Liver (tissue), 9 donors: ENCODE results near the gene DNMT1. TPM values are rescaled to one million over a fixed set of nuclear protein-coding genes. Genes with fewer than 3 reads are reported as not detected.

Source experiments
- DNase-seq: peaks from one replicate; pipeline ENCODE4 v3.0.0-alpha.2; 2017; ENCODE audit warnings: low spot score
- H3K27ac ChIP-seq, 2 donors: one replicate each; pipeline ENCODE4 v1.7.0; 2013; ENCODE audit warnings: inconsistent platforms in 2 of 2, low read length in 2 of 2, control low read depth in 1 of 2, low read depth in 1 of 2, mild to moderate bottlenecking in 1 of 2
- H3K27me3 ChIP-seq, 4 donors: one replicate each; pipeline versions ENCODE4 v1.6.1 to v1.7.0; 2013; ENCODE audit warnings: low read length in 3 of 4, inconsistent platforms in 1 of 4, mild to moderate bottlenecking in 1 of 4, moderate library complexity in 1 of 4; ENCODE audit not compliant: control insufficient read depth in 4 of 4, insufficient read depth in 4 of 4
- H3K36me3 ChIP-seq, 4 donors: one replicate each; pipeline versions ENCODE4 v1.6.1 to v1.7.0; 2013; ENCODE audit warnings: low read length in 3 of 4, mild to moderate bottlenecking in 3 of 4, low read depth in 1 of 4, moderate library complexity in 1 of 4; ENCODE audit not compliant: control insufficient read depth in 4 of 4, insufficient read depth in 3 of 4
- H3K4me1 ChIP-seq, 4 donors: one replicate each; pipeline versions ENCODE4 v1.6.1 to v1.7.0; 2013; ENCODE audit warnings: low read length in 3 of 4, mild to moderate bottlenecking in 3 of 4, moderate library complexity in 1 of 4; ENCODE audit not compliant: control insufficient read depth in 4 of 4, insufficient read depth in 4 of 4
- H3K4me3 ChIP-seq, 3 donors: one replicate each; pipeline versions ENCODE4 v1.6.1 to v1.7.0; 2013; ENCODE audit warnings: low read length in 3 of 3, control low read depth in 1 of 3, low read depth in 1 of 3, mild to moderate bottlenecking in 1 of 3
- H3K9ac ChIP-seq, 2 donors: one replicate each; pipeline ENCODE4 v1.7.0; 2013; ENCODE audit warnings: low read length in 2 of 2, mild to moderate bottlenecking in 2 of 2, moderate library complexity in 2 of 2, control low read depth in 1 of 2, low read depth in 1 of 2
- H3K9me3 ChIP-seq, 4 donors: one replicate each; pipeline versions ENCODE4 v1.6.1 to v1.7.0; 2013; ENCODE audit warnings: low read length in 3 of 4; ENCODE audit not compliant: control insufficient read depth in 4 of 4
- ATF3 ChIP-seq: IDR thresholded peaks from 2 replicates; pipeline ENCODE4 v1.6.1; 2016; ENCODE audit warnings: antibody characterized with exemption
- EGR1 ChIP-seq, 2 donors: IDR thresholded peaks; 2 replicates each; pipeline ENCODE4 v1.6.1; 2016 to 2018; ENCODE audit warnings: antibody characterized with exemption in 2 of 2, low read depth in 2 of 2
- FOXA1 ChIP-seq: IDR thresholded peaks from 2 replicates; pipeline ENCODE4 v1.6.1; 2016; ENCODE audit warnings: antibody characterized with exemption
- GABPA ChIP-seq, 2 donors: IDR thresholded peaks in 1 of 2; conservative IDR thresholded peaks in 1 of 2; 2 replicates each; pipeline ENCODE4 v1.6.1; 2016; ENCODE audit warnings: antibody characterized with exemption in 2 of 2, mild to moderate bottlenecking in 1 of 2, moderate library complexity in 1 of 2
- HNF4A ChIP-seq, 2 donors: conservative IDR thresholded peaks; 2 replicates each; pipeline ENCODE4 v1.6.1; 2016; ENCODE audit warnings: antibody characterized with exemption in 2 of 2, mild to moderate bottlenecking in 2 of 2
- HNF4G ChIP-seq: IDR thresholded peaks from 2 replicates; pipeline ENCODE4 v1.6.1; 2016; ENCODE audit warnings: antibody characterized with exemption
- JUND ChIP-seq, 2 donors: IDR thresholded peaks; 2 replicates each; pipeline ENCODE4 v1.6.1; 2016; ENCODE audit warnings: antibody characterized with exemption in 2 of 2
- NR2F2 ChIP-seq: IDR thresholded peaks from 2 replicates; pipeline ENCODE4 v1.6.1; 2016; ENCODE audit warnings: antibody characterized with exemption
- RAD21 ChIP-seq, 2 donors: IDR thresholded peaks; 2 replicates each; pipeline ENCODE4 v1.6.1; 2016; ENCODE audit warnings: antibody characterized with exemption in 2 of 2, mild to moderate bottlenecking in 2 of 2
- RXRA ChIP-seq, 2 donors: IDR thresholded peaks; 2 replicates each; pipeline ENCODE4 v1.6.1; 2017 to 2018; ENCODE audit warnings: antibody characterized with exemption in 2 of 2, mild to moderate bottlenecking in 1 of 2
- SP1 ChIP-seq: IDR thresholded peaks from 2 replicates; pipeline ENCODE4 v1.6.1; 2018; ENCODE audit warnings: antibody characterized with exemption, mild to moderate bottlenecking
- TAF1 ChIP-seq: conservative IDR thresholded peaks from 2 replicates; pipeline ENCODE4 v1.6.1; 2016; ENCODE audit warnings: antibody characterized with exemption, mild to moderate bottlenecking
- YY1 ChIP-seq: IDR thresholded peaks from 2 replicates; pipeline ENCODE4 v1.6.1; 2016; ENCODE audit warnings: antibody characterized with exemption, mild to moderate bottlenecking
- ZBTB33 ChIP-seq: IDR thresholded peaks from 2 replicates; pipeline ENCODE4 v1.6.1; 2016; ENCODE audit warnings: antibody characterized with exemption
- WGBS: extraction: QIAGEN DNeasy Blood & Tissue Kit; methylation state at CpG from one replicate; pipeline ENCODE4 v1.1.7; 2013; 5-methylcytosine and 5-hydroxymethylcytosine counted together
- polyA plus RNA-seq, 2 donors: library from polyadenylated mRNA; stranded (reverse) in 1 of 2; unstranded in 1 of 2; fragments of 200-250 nt in 1 of 2; fragments of >200 nt in 1 of 2; fragmentation: Nextera tagmentation in 1 of 2; extraction: Ambion mirVana in 1 of 2; gene quantifications; one replicate each; pipeline versions ENCODE4 v1.2.1 to v1.2.3, GENCODE V29; 2013 to 2015
- total RNA-seq, 2 donors: library from RNA; depleted of rRNA; stranded (reverse); fragments of >200 nt; gene quantifications; one replicate each; pipeline ENCODE4 v1.2.3, GENCODE V29; 2014
- TF ChIP-seq, protein P1 (sequence below): fragments of 150-350 bp; IDR thresholded peaks from 2 replicates; pipeline ENCODE4 v1.5.1; 2017; ENCODE audit warnings: improper control_type of control experiment, low read depth, low read length; ENCODE audit not compliant: missing input control
- TF ChIP-seq, protein P2 (sequence below): IDR thresholded peaks from 2 replicates; pipeline ENCODE4 v1.6.1; 2016; ENCODE audit warnings: antibody characterized with exemption
- donor health status: healthy.
- donor health status: healthy.
- donor health status: healthy.
- donor health status: healthy.
- donor health status: healthy.

DNMT1 gene
- total and polyA plus RNA-seq, 4 donors: 8.7 to 47.1 (median 20.0) TPM

DNA sequence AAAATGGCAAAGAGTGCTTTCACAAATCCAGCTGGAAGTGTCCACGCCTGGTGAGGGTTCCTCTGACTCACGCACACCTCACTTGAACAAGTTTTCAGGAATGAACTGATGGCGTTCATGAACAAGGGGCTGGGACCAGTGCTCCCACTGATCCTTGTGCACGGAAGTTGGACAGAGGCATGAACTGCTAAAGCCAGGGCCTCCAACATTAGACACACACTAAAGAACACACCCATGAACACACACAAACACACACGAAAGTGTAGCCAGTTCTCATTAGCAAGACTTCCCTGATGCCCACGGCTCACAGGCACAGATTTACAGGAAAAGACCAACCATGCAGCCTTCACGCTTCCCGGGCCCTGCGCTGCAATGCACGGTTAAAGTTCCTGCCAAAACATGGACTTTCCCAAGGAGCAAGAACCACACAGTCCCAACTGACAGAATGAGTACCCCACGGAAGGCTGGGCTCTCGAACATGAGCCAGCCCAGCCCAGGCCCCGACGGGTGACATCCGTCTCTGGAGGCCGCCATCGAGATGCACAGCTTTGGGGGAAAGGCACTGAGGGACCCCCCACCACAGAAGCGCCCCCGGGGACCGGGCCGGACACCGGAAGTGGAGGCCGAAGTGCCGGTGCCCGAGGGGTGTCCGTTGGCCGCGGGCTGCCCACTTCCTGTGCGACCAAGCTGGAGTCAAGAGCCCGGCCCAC lies 808 bp downstream of the DNMT1 start:
- no peaks in the 10 kb centered on the region for H3K27me3 ChIP-seq
- H3K9me3 ChIP-seq: no peaks in the 10 kb centered on the region
- TF ChIP-seq GABPA (IDR thresholded peaks at IDR 0.05 in 1 of 2, conservative IDR thresholded peaks at IDR 0.05 in 1 of 2): peak in 1 of 2 donors; percentile 73
- no peak for TF ChIP-seq TAF1
- TF ChIP-seq, protein P1, sequence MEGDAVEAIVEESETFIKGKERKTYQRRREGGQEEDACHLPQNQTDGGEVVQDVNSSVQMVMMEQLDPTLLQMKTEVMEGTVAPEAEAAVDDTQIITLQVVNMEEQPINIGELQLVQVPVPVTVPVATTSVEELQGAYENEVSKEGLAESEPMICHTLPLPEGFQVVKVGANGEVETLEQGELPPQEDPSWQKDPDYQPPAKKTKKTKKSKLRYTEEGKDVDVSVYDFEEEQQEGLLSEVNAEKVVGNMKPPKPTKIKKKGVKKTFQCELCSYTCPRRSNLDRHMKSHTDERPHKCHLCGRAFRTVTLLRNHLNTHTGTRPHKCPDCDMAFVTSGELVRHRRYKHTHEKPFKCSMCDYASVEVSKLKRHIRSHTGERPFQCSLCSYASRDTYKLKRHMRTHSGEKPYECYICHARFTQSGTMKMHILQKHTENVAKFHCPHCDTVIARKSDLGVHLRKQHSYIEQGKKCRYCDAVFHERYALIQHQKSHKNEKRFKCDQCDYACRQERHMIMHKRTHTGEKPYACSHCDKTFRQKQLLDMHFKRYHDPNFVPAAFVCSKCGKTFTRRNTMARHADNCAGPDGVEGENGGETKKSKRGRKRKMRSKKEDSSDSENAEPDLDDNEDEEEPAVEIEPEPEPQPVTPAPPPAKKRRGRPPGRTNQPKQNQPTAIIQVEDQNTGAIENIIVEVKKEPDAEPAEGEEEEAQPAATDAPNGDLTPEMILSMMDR: no peak
- H3K9ac ChIP-seq: peak overlapping the region; percentile 50 to 78
- WGBS: 4% methylated on average over 30 of the region's 30 CpGs
- H3K4me3 ChIP-seq: peak overlapping the region; percentile 90 to 98 (median 91)
- DNase-seq: no peak
- H3K27ac ChIP-seq: peak overlapping the region; percentile 82 to 84
- H3K4me1 ChIP-seq: peaks cover 11 to 28% (median 14%) of the 10 kb centered on the region in 4 donors
- H3K36me3 ChIP-seq: no peaks in the 10 kb centered on the region

DNA sequence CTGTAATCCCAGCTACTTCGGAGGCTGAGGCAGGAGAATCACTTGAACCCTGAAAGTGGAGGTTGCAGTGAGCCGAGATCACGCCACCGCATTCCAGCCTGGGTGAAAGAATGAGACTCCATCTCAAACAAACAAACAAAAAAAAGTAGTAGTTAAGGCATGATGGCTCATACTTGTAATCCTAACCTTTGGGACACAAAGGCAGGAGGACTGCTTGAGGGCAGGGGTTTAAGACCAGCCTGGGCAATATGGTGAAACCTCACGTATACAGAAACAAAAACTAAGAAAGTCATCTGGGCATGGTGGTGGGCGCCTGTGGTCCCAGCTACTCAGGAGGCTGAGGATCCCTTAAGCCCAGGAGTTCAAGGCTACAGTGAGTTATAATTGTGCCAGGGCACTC lies 1.8 kb downstream of the DNMT1 start:
- Histone ChIP-seq H3K27me3 (no peaks in the 10 kb centered on the region), H3K4me3 (no peak overlapping the region), H3K4me1 (peaks cover 11 to 28% (median 14%) of the 10 kb centered on the region in 4 donors), H3K9me3 (no peaks in the 10 kb centered on the region), H3K27ac (no peak overlapping the region), H3K9ac (no peak overlapping the region), H3K36me3 (no peaks in the 10 kb centered on the region)
- TF ChIP-seq EGR1 (IDR thresholded peaks at IDR 0.05; ENCODE audit: low read depth in 2 of 2): no peak
- no peak for TF ChIP-seq HNF4A (conservative IDR thresholded peaks at IDR 0.05)
- no peak for TF ChIP-seq SP1
- TF ChIP-seq YY1: no peak
- TF ChIP-seq, protein P1: no peak
- TF ChIP-seq HNF4G: no peak
- no peak for DNase-seq
- WGBS: 89% methylated on average over 6 of the region's 6 CpGs

DNA sequence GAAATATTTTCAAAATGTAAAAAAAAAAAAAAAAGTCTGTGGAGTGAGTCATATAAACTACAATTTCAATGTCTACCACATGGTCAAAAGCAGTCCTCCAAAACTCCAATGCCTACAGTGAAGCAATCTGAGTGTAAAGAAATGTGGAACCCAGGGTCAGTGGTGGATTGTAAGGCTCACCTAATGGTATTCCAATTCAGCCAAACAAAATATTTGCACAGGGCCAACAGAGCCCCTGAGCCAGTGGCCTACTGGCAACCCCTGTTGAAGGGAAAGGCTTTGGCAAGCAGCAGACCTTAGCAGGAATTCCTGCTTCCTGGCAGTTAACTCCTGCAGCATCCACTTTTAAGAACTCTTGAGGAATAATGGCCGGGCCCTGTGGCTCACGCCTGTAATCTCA lies 3.4 kb downstream of the DNMT1 start:
- H3K4me3 ChIP-seq: no peak overlapping the region
- no peaks in the 10 kb centered on the region for H3K27me3 ChIP-seq
- 63% methylated on average over 2 of the region's 2 CpGs for WGBS
- no peak overlapping the region for H3K27ac ChIP-seq
- no peak overlapping the region for H3K9ac ChIP-seq
- peaks cover 0 to 2% (median 0%) of the 10 kb centered on the region in 4 donors for H3K36me3 ChIP-seq
- H3K4me1 ChIP-seq: peaks cover 11 to 28% (median 14%) of the 10 kb centered on the region in 4 donors
- DNase-seq: no peak
- H3K9me3 ChIP-seq: no peaks in the 10 kb centered on the region
- TF ChIP-seq HNF4A (conservative IDR thresholded peaks at IDR 0.05) (peak; percentile 71 to 76), HNF4G (no peak), TAF1 (no peak), EGR1 (IDR thresholded peaks at IDR 0.05; ENCODE audit: low read depth in 2 of 2) (peak in 1 of 2 donors; percentile 62), YY1 (peak; percentile 37), JUND (IDR thresholded peaks at IDR 0.05) (peak; percentile 47 to 80), NR2F2 (peak; percentile 23), RXRA (IDR thresholded peaks at IDR 0.05) (peak; percentile 63 to 80), ATF3 (peak; percentile 26), SP1 (peak; percentile 56), ZBTB33 (peak; percentile 42), GABPA (IDR thresholded peaks at IDR 0.05 in 1 of 2, conservative IDR thresholded peaks at IDR 0.05 in 1 of 2) (peak in 1 of 2 donors; percentile 42), RAD21 (IDR thresholded peaks at IDR 0.05) (peak; percentile 32 to 49), FOXA1 (no peak)
- TF ChIP-seq, protein P1: no peak
- TF ChIP-seq, protein P2, sequence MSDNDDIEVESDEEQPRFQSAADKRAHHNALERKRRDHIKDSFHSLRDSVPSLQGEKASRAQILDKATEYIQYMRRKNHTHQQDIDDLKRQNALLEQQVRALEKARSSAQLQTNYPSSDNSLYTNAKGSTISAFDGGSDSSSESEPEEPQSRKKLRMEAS: peak; percentile 45
